GM12801 (cell line): Measurements from ENCODE around the gene CHN1.

Experiments
- TF ChIP-seq, protein P1 (sequence below): IDR thresholded peaks from one replicate; pipeline ENCODE4 v1.5.1; 2011; ENCODE audit warnings: control low read depth; ENCODE audit not compliant: insufficient read length; ENCODE audit errors: extremely low read depth

CHN1 gene

DNA sequence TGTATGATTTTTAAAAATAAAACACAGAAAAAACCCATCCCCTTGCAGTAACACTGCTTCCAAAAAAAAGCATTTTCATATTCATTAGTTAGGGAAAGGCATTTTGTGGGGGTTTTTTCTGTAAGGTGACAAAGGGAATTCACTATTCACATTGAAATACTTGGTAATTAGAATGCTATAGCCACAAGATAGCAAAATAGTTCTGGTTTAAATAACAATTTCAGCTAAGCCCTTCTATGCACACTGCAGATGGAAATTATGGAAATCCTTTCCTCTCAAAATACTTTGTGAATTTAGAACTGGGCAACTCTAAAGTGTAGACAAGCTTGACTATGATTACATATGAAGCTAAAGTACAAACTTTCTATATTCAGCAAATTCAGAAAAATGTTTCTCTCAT is 138.8 kb downstream of the CHN1 start:
- TF ChIP-seq, protein P1, sequence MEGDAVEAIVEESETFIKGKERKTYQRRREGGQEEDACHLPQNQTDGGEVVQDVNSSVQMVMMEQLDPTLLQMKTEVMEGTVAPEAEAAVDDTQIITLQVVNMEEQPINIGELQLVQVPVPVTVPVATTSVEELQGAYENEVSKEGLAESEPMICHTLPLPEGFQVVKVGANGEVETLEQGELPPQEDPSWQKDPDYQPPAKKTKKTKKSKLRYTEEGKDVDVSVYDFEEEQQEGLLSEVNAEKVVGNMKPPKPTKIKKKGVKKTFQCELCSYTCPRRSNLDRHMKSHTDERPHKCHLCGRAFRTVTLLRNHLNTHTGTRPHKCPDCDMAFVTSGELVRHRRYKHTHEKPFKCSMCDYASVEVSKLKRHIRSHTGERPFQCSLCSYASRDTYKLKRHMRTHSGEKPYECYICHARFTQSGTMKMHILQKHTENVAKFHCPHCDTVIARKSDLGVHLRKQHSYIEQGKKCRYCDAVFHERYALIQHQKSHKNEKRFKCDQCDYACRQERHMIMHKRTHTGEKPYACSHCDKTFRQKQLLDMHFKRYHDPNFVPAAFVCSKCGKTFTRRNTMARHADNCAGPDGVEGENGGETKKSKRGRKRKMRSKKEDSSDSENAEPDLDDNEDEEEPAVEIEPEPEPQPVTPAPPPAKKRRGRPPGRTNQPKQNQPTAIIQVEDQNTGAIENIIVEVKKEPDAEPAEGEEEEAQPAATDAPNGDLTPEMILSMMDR = no peak

DNA sequence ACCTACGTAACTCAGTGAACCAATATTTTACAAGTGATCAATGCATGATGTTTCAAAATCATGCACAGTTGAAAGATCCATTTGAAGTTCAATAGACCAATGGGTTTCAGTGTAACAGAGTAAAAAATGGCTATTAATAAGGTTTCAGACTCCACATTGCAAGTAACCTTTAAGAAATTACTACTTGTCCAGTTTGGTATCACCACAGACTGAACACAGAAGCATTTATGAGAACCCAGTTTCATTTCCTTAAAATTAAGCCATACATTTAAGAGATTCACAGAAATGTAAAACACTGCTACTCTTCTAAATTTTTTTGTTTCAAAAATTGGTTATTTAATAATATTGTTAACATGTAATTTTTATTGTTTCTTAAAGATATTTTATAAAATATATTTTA is 142.0 kb downstream of the CHN1 start:
- TF ChIP-seq, protein P1 = no peak

DNA sequence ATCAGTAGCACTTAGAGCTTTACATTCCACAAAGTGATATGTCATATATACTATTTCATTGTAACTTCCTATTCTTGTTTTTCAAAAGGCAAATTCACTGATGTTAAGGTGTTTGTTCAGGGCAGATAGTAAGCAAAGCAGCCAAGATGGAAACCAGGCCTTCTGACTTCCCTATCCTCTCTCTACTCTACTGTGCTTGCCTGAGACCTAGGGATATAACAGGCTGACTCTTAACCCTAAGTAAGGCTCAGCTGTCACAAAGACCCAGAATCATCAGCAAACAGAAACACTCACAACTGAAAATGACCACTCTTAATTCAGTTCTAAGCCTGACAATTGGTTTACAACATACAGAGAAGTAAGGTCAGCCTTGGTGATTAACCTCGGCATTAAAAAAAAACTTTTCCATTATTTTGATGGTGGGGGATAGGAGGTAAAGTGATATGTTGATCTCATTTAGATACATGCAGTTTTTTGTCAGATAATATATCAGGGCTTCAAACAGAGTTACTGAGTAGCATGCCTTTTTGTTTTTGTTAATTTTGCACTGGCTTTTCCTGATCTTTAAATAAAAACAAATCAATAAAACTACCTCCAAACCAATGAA is 145.5 kb downstream of the CHN1 start:
- TF ChIP-seq, protein P1 = no peak

DNA sequence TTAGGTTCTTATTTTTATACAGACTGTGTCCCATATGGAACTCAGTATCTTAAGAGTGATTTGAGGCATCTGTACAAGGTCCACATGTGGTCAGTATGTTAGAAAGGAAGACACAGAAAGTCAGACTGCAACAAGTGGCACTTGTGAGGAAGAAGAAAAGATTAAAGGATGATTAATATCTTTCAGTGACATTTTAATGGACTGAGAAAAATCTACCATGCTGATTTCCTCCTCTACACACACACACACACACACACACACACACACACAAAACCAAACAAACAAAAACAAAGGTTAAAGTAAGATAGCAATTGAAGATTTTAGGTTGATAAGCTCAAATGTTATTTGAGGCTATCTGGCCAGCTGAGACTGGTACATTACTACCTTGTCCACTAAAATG is 146.4 kb downstream of the CHN1 start:
- TF ChIP-seq, protein P1 = no peak

DNA sequence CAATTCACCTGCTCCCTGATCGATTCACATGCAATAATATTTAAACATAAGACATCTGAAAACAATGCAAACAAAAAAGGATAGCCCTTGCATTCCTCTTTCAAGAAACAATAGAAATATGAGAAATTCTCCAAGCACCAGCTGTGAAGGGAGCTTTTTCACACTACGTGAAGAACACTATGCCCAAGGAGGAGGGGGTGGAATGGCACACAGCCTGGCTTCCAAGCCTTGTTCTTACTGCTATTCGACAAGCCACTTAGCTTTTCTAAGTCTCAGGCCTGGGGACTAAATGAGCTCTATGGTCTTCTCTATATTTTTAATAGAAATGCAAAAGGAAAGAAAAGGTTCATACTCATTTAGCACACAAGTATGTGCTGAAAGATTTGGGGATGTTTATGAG is 148.7 kb downstream of the CHN1 start:
- TF ChIP-seq, protein P1 = no peak

DNA sequence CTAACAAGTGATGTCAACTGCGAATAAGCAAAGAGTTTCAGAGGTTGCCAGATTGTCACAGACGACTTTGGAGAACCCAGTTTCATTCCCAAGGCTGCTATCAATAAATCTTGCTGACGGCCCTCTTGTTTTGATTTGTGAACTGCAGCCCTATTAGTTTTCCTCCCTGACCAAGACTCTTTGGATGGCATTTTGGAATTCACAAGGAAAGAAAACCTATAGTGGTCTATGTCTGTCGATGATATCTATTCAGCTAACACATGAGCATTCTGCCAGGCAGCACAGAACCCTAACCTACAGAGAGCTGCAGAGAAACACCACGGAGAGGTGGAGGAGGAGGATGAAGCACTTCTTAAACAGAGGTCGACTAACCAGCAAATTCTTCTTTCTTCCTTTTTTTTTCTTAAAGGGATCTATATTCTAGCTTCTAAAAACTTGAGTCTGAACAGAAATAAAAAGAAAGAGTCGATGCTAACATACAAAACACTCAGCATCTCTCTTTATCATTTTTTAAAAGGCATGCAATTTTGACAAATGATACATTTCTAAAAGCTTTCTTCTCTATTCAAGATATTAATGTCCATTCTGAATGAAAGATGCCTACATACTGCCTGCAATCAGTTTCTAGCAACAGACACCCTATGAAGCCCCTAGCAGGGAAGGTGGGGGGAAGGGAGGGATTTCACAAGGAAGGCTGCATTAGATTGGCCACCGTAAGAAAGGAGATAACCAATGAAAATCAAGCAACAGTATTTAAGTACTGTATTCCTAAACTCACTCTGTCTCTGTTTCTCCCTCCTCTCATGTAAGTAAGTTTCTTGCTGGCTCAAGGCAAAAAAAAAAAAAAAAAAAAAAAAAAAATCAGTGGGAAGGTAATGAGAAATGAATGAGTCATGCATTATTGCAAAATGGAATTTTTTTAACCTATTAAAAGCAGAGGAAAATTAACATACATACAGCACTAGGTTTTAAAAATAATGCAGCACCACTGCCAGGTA is 157.9 kb downstream of the CHN1 start:
- TF ChIP-seq, protein P1 = no peak

DNA sequence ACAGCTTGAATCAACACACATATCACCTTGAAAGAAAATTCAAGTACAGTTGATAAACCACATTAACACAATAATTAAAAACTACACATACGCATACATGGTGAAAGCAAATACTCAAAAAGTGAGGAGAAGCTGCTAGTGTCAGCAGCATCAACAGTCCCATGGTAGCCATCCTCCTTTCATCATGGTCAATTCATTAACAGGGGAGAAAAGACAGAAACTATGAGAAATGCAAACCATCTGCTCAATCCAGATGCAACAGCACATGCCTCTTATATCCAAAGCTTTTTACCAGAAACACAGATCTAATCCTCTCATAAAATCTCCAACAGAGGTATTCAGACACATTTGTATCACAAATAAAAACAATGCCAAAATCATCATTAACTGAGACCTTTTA is 159.0 kb downstream of the CHN1 start:
- TF ChIP-seq, protein P1 = no peak
